Islet of Langerhans (tissue), 1 donor: ENCODE data around the gene BIVM.
A peak's percentile ranks its signal among the peaks of the same experiment; 100 is the strongest.
"Not testable (repeated sequence)": the region's sequence is repeated elsewhere in the genome, so short reads cannot be mapped to it uniquely, and the experiment has no call there.

Experiments used
- FAIRE-seq: peaks from one replicate; lab custom pipeline; 2011; peaks lifted over from hg19 to GRCh38; lab: Jason Lieb, UNC

Gene BIVM, protein sequence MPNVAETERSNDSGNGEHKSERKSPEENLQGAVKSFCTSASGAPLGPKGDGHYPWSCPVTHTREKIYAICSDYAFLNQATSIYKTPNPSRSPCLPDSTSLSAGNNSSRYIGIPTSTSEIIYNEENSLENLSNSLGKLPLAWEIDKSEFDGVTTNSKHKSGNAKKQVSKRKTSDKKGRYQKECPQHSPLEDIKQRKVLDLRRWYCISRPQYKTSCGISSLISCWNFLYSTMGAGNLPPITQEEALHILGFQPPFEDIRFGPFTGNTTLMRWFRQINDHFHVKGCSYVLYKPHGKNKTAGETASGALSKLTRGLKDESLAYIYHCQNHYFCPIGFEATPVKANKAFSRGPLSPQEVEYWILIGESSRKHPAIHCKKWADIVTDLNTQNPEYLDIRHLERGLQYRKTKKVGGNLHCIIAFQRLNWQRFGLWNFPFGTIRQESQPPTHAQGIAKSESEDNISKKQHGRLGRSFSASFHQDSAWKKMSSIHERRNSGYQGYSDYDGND

GRCh38 chr13:102798581-102799425 lies at the start of gene BIVM, which contains the start of gene POGLUT2:
Gene BIVM (plus strand): TSS chr13:102799119. CDS start chr13:102807268, 8,149 bp downstream.
Gene POGLUT2 (minus strand): TSS chr13:102798976. CDS start chr13:102798670, 306 bp downstream.
- peak; percentile 61 for FAIRE-seq

DNA sequence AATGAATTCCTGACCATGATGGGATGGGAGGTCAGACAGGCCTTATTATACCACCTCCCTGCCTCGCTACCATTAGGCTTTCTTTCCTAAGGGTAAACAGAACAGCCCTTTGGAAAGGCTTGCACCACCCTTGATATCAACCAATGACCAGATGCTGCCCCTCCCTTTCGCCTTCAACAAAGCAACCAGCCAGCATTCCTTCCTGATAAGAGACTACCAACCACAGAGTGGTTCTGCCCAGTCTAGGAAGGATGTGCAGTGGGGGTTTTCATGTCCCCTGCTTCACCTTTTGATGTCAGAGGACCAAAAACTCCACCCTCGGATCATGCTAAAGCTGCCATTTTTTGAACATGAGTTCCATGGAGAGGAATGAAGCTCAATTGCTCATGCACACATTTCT lies 47.0 kb upstream of the BIVM start:
- no peak for FAIRE-seq

GRCh38 chr13:102757006-102757405 lies 41.9 kb upstream of the BIVM start:
- no peak for FAIRE-seq

- FAIRE-seq, result no peak
Observed at GRCh38 chr13:102758842-102759241, 40.1 kb upstream of the BIVM start.

DNA sequence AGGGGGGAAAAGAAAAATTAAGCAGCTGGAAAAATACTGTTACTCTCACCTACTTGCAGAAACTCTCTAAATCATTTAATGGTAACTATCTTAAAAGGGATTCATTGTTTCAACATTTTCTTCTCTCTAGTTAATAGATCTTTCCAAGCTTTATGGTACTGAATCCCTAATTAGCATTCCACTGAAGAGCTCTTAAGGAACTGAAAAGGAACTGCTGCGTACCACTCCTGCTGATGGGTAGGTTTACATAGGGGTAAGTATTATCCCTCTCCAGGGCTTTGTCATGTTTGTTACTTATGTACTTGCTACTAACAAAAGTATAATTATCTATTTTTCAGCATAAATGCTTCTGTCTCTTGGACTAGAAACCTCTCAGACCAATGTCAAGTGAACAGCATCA lies 37.8 kb upstream of the BIVM start:
- no peak for FAIRE-seq

- FAIRE-seq, result no peak
Observed at GRCh38 chr13:102763741-102764140, 35.2 kb upstream of the BIVM start.

DNA sequence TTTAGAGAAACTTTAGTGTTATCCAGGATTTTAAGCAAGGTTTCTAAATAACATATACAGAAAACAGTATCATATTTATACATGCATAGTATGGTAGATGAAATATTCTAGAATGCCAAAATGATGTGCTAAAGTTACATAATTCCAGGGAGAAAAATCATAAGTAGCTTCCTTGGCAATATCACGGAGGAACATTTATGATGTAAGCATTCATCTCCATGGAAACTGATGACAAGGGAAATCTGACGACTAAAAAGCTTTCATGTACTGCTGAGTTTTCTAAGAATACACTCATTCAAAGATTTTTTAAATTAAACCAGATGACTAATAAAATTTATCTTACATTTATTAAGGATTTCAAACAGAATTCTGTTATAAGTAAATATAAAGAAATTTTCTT lies 30.0 kb upstream of the BIVM start:
- peak; percentile 24 for FAIRE-seq

- FAIRE-seq, result no peak
Observed at GRCh38 chr13:102769679-102770078, 29.2 kb upstream of the BIVM start.

GRCh38 chr13:102770435-102770834 lies 28.5 kb upstream of the BIVM start:
- FAIRE-seq, result no peak

GRCh38 chr13:102771298-102772041 lies 27.4 kb upstream of the BIVM start:
- no peak for FAIRE-seq

DNA sequence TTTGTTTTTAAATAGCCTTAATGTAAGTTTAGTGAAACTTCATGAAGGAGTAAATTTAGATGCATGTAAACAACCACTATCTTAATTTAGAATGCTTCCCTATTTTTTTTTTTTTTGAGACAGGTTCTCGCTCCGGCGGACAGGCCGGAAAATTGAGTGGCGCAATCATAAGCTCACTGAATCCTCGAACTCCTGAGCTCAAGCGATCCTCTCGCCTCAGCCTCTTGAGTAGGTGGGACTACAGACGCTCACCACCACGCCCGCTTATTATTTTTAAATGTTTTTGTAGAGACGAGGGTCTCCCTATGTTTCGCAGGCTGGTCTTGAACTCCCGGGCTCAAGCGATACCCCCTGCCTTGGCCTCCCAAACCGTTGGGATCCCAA lies 26.9 kb upstream of the BIVM start:
- FAIRE-seq, result no peak

DNA sequence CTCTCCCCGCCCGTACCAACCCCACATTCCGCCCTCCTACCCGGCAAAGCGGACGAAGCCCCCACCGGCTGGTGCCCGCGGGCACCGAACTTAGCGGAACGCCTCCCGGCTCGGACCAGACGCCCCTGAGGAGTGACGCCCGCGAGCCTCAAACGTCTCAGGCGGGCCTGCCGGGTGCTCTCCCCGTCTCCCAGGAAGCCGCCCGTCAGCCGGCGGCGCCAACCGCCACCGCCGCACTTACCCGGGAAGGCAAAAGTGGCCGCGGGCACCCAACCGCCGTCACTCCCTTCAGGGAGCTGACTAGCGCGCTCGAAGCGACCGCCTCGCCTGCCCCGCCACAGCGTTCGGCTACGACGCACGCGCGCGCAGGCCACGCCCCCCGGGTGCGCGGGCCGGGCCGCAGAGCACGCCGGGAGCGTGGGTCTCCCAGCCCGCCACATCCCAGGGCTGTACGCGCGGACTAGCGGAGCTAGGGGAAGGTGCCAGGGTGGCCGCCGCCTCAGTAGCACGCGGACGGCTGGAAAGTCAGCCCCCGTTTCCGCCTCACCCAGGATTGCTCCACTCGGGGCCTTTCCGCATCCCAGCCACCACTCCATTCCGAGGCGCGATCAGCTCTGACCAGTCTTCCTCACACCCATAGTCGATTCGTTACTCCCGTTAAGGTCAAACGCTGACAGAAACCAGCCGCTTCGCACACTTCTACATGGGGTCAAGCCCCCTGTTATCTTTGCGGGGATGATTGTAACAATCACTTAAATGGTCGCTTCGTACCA lies 25.3 kb upstream of the BIVM start, which contains the start of gene TEX30:
Gene TEX30 (minus strand): TSS at position 346 of the 773 bp plus-strand sequence. CDS start 3,760 bp downstream, outside the sequence.
- FAIRE-seq, result no peak

DNA sequence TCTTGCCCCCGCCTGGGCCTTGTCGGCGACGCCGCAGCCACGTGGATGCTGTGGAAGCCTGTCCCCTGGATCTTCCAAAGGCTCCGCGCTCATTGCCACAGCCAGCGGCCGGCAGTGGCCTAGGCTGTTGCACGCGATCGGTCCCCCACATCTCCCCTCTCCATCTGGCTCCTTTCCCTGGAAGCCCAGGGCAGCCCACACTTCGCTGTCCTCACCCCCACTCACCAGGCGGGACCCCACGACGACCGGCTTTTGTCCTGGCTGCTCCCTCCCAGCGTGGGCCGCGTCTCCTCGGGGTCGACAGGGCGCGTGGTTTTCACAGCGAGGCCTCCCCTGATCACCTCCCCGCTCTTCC lies 24.7 kb upstream of the BIVM start:
- FAIRE-seq, result no peak

DNA sequence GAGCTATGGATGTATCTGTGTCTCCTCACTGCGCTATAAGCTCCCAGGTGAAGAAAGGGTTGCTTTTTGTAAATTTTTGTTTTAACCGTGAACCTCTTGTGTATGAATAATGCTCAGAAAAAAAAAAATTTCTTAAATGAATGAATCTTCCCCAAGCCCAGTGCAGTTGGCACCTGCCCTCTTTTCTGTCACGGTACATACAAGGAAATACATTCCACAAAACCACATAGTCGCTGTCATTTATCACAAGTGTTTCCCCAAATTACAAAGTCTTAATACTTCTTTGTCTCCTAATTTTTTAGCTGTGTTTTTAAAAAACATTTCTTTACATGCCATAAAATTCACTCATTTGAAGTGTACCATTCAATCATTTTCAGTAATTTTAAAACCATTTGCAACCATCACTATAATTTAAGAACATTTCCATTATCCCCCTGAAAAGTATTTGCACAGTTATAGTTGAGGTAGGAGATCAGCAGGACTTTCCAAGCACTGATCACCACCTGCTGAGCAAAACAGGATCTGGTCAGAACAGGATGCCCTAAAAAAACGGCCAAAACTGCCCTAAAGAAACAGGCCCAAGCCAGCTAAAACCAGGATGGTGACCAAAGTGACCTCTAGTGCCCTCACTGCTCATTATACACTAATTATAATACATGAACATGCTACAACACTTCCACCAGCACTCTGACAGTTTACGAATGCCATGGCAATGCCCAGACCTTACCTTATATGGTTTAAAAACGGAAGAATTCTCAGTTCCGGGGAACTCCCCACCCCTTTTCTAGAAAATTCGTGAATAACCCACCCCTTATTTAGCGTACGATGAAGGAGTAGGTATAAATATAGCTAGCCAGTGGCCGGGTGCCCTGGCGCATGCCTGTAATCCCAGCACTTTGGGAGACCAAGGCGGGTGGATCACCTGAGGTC lies 24.1 kb upstream of the BIVM start:
- FAIRE-seq, result peak; percentile 41

- FAIRE-seq, result no peak
Observed at GRCh38 chr13:102776271-102776670, 22.6 kb upstream of the BIVM start.

DNA sequence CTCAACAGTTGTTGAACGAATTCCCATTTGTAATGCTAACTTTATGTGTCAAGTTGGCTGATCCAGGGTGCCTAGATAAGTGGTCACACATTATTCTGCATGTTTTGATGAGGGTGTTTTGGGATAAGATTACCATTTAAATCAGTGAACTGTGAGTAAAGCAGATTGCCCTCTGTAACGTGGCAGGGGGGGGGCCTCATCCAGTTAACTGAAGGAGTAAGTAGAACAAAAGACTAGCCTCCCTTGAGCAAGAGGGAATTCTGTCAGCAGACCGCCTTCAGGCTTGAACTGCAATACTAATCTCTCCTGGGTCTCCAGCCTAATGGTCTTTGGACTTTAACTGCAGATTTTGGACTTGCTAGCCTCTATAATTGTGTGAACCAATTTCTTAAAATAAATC lies 21.2 kb upstream of the BIVM start:
- no peak for FAIRE-seq

DNA sequence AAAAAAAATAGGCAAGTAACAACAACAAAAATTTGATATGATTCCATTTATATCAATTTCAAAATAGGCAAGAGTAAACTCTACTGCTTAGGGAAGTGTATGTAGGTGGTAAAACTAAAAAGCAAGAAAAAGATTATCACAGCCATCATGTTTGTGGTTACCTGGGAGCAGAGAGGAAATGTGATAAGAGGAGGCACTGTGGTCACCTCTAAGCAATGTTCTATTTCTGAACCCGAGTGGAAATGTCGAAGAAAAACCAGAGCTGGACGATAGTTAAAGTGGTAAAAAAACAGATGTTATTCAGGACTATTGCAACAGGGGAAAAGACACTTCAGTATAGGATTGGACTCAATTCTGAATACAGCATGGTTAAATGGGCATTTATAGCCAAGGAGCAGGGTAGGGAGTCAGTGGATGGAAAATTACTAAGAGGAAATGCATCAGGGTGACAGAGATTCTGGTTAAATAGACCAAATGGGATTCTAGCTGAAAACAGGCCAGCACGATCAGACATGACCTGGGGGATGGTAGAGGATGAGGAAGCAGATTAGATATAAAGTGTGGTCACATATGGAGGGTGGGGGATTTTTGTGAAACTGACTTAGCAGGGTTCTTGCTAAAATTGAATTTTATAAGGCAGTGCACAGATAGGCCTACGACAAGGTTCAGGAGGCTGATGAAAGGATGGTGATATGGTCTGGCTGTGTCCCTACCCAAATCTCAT lies 19.3 kb upstream of the BIVM start:
- peak; percentile 90 for FAIRE-seq

GRCh38 chr13:102780656-102781055 lies 18.3 kb upstream of the BIVM start:
- not testable (repeated sequence) for FAIRE-seq

GRCh38 chr13:102781591-102781990 lies 17.3 kb upstream of the BIVM start:
- no peak for FAIRE-seq

DNA sequence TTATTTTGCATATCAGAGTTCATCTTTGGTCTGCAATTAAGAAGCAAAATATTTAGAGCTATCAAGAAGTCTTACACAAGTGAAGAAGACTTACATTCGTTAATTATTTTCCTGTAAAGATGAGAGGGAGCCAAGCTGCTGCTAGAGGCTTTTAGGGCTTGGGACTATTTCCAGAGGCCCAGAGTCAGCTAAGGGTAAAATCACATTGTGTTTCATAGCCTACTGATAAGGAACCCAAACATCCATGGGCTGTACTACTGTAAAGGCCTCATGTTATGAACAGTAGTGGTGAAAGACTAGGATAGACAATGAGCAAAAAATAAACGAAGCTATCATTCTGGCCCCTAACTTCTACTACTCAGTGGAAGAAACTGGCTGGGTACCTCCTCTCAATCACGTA lies 14.4 kb upstream of the BIVM start:
- FAIRE-seq, result no peak
